Cardiac muscle cell (in vitro differentiated cells and primary cell): ENCODE measurements around the gene TFDP1. TPM values are rescaled to one million over a fixed set of nuclear protein-coding genes. Genes with fewer than 3 reads are reported as not detected.
"Not testable (repeated sequence)": the region's sequence is repeated elsewhere in the genome, so short reads cannot be mapped to it uniquely, and the experiment has no call there.

Experiments
- DNase-seq, 2 donors: peaks; one replicate each; pipeline versions ENCODE4 v3.0.0 to v3.0.0-alpha.2; 2010 to 2017; ENCODE audit warnings: low read depth in 1 of 2, low spot score in 1 of 2
- H3K27ac ChIP-seq: fragments of 200-600 bp; sonication (generic); 2 replicates; pipeline ENCODE4 v1.5.1; 2016
- H3K27me3 ChIP-seq: fragments of 200-600 bp; sonication (generic); 2 replicates; pipeline ENCODE4 v1.6.0; 2016; ENCODE audit warnings: control low read depth
- H3K36me3 ChIP-seq: fragments of 200-600 bp; sonication (generic); 2 replicates; pipeline ENCODE4 v1.5.1; 2016; ENCODE audit warnings: control low read depth
- H3K4me1 ChIP-seq: fragments of 200-600 bp; sonication (generic); 2 replicates; pipeline ENCODE4 v1.8.1; 2017; ENCODE audit warnings: low read depth, mild to moderate bottlenecking, mixed run types
- H3K4me3 ChIP-seq: fragments of 200-600 bp; sonication (generic); 2 replicates; pipeline ENCODE4 v1.5.1; 2016; ENCODE audit warnings: mild to moderate bottlenecking
- H3K9me3 ChIP-seq: fragments of 200-600 bp; sonication (generic); 2 replicates; pipeline ENCODE4 v1.5.1; 2017; ENCODE audit warnings: low read depth, mild to moderate bottlenecking, control low read depth
- CTCF ChIP-seq: IDR thresholded peaks from 2 replicates; pipeline ENCODE4 v1.5.1; 2012; ENCODE audit warnings: low read depth, mild to moderate bottlenecking, low read length
- polyA plus RNA-seq: library from polyadenylated mRNA; unstranded; fragments of >200 nt; fragmentation: Nextera tagmentation; extraction: Ambion mirVana; gene quantifications from 2 replicates; pipeline ENCODE4 v1.2.1, GENCODE V29; 2016
- total RNA-seq: library from RNA; depleted of rRNA; stranded (reverse); fragments of >200 nt; gene quantifications from 2 replicates; pipeline ENCODE4 v1.2.3, GENCODE V29; 2016

The TFDP1 gene
- total and polyA plus RNA-seq, 2 experiments from 2014 or later = 36.9 to 81.7 TPM

GRCh38 chr13:113591750-113592149, 7.2 kb downstream of the TFDP1 start:
- Histone ChIP-seq H3K4me1 (no peaks in the 10 kb centered on the region), H3K4me3 (no peak overlapping the region), H3K36me3 (no peaks in the 10 kb centered on the region), H3K27ac (no peak overlapping the region), H3K27me3 (no peaks in the 10 kb centered on the region), H3K9me3 (no peaks in the 10 kb centered on the region)
- DNase-seq = no peak
- TF ChIP-seq CTCF = no peak

- Histone ChIP-seq H3K27ac (no peak overlapping the region), H3K9me3 (no peaks in the 10 kb centered on the region), H3K27me3 (no peaks in the 10 kb centered on the region), H3K36me3 (no peaks in the 10 kb centered on the region), H3K4me1 (no peaks in the 10 kb centered on the region), H3K4me3 (no peak overlapping the region)
- no peak for DNase-seq
- no peak for TF ChIP-seq CTCF
Measured at GRCh38 chr13:113592571-113592970, 8.0 kb downstream of the TFDP1 start.

GRCh38 chr13:113594066-113594821, 9.7 kb downstream of the TFDP1 start:
- not testable (repeated sequence) for H3K27ac ChIP-seq, H3K4me3 ChIP-seq, H3K4me1 ChIP-seq, H3K27me3 ChIP-seq, H3K9me3 ChIP-seq, DNase-seq, H3K36me3 ChIP-seq

GRCh38 chr13:113595131-113595530, 10.6 kb downstream of the TFDP1 start:
- Histone ChIP-seq H3K36me3 (no peaks in the 10 kb centered on the region), H3K4me1 (no peaks in the 10 kb centered on the region), H3K4me3 (no peak overlapping the region), H3K9me3 (no peaks in the 10 kb centered on the region), H3K27ac (no peak overlapping the region), H3K27me3 (no peaks in the 10 kb centered on the region)
- no peak for DNase-seq
- no peak for TF ChIP-seq CTCF

- Histone ChIP-seq H3K27me3 (no peaks in the 10 kb centered on the region), H3K9me3 (no peaks in the 10 kb centered on the region), H3K36me3 (no peaks in the 10 kb centered on the region), H3K27ac (no peak overlapping the region), H3K4me3 (no peak overlapping the region), H3K4me1 (no peaks in the 10 kb centered on the region)
- TF ChIP-seq CTCF = no peak
- DNase-seq = no peak
Measured at GRCh38 chr13:113596321-113597200, 12.0 kb downstream of the TFDP1 start.
